B cell (primary cell): ENCODE measurements around the gene SWI5. TPM values are rescaled to one million over a fixed set of nuclear protein-coding genes. Genes with fewer than 3 reads are reported as not detected.

Experiments
- ATAC-seq: fragments of 200-7000 bp; cut with Tn5 transposase; one replicate; pipeline ENCODE4 v1.10.0; 2021; ENCODE audit warnings: low read depth, mild to moderate bottlenecking, moderate number of reproducible peaks, moderate library complexity
- CTCF ChIA-PET: fragments of 350-600 bp; sonication (Branson Sonifier 250); formaldehyde crosslinking; loops from one replicate; lab custom pipeline; 2021; ENCODE audit warnings: antibody characterized with exemption, inconsistent platforms; lab: Charles Lee
- POLR2A ChIA-PET: fragments of 350-600 bp; sonication (Branson Sonifier 250); formaldehyde crosslinking; loops from one replicate; lab custom pipeline; 2021; ENCODE audit warnings: antibody characterized with exemption; lab: Charles Lee
- DNase-seq: peaks from one replicate; pipeline ENCODE4 v3.0.0; 2013
- H2AFZ ChIP-seq: 2 replicates; pipeline ENCODE4 v1.6.1; 2012; ENCODE audit warnings: mild to moderate bottlenecking, low read depth, low read length; ENCODE audit not compliant: insufficient read depth, poor library complexity, severe bottlenecking
- H3K27ac ChIP-seq, 2 donors: 1 replicate in 1 of 2; 2 replicates in 1 of 2; pipeline ENCODE4 v1.5.1; 2012 to 2013; ENCODE audit warnings: low read length in 2 of 2, mild to moderate bottlenecking in 2 of 2, moderate library complexity in 1 of 2
- H3K27me3 ChIP-seq, 4 experiments: fragments of 200-600 bp in 1 of 4; sonication (generic) in 1 of 4; replicated peaks in 1 of 4; 1 replicate in 2 of 4; 2 replicates in 2 of 4; pipeline versions ENCODE4 v1.6.1 to v1.7.0; 2013 to 2016; ENCODE audit warnings: low read length in 3 of 4, mild to moderate bottlenecking in 2 of 4, mixed read lengths in 1 of 4, moderate library complexity in 1 of 4; ENCODE audit not compliant: insufficient read depth in 4 of 4, control insufficient read depth in 3 of 4; ENCODE audit errors: control extremely low read depth in 1 of 4
- H3K36me3 ChIP-seq, 2 experiments: replicated peaks in 1 of 2; 1 replicate in 1 of 2; 2 replicates in 1 of 2; pipeline versions ENCODE4 v1.6.1 to v1.7.1; 2013; ENCODE audit warnings: low read length in 1 of 2; ENCODE audit not compliant: insufficient read depth in 2 of 2, control insufficient read depth in 1 of 2; ENCODE audit errors: control extremely low read depth in 1 of 2, extremely low read depth in 1 of 2
- H3K4me1 ChIP-seq, 2 donors: fragments of 200-600 bp in 1 of 2; sonication (generic) in 1 of 2; 1 replicate in 1 of 2; 2 replicates in 1 of 2; pipeline versions ENCODE4 v1.5.1 to v1.6.1; 2013 to 2017; ENCODE audit warnings: low read length in 2 of 2; ENCODE audit not compliant: control insufficient read depth in 2 of 2, insufficient read depth in 2 of 2
- H3K4me2 ChIP-seq: replicated peaks from 2 replicates; pipeline ENCODE3; 2012; ENCODE audit warnings: mild to moderate bottlenecking, low read depth, low read length; ENCODE audit not compliant: poor library complexity, severe bottlenecking
- H3K4me3 ChIP-seq, 5 experiments: fragments of 200-600 bp in 1 of 5; sonication (generic) in 1 of 5; 1 replicate in 3 of 5; 2 replicates in 2 of 5; pipeline versions ENCODE4 v1.5.1 to v1.7.0; 2011 to 2016; ENCODE audit warnings: low read length in 4 of 5, mild to moderate bottlenecking in 4 of 5, low read depth in 2 of 5, control low read depth in 1 of 5, moderate library complexity in 1 of 5; ENCODE audit not compliant: insufficient read depth in 1 of 5; ENCODE audit errors: control extremely low read depth in 1 of 5, extremely low read depth in 1 of 5
- H3K79me2 ChIP-seq: fragments of 200-600 bp; sonication (generic); one replicate; pipeline ENCODE4 v1.6.0; 2016; ENCODE audit warnings: low read length; ENCODE audit not compliant: control insufficient read depth, insufficient read depth
- H3K9ac ChIP-seq: fragments of 200-600 bp; sonication (generic); 2 replicates; pipeline ENCODE4 v1.6.1; 2017; ENCODE audit warnings: mild to moderate bottlenecking, low read length, moderate library complexity
- H3K9me3 ChIP-seq, 3 donors: one replicate each; pipeline versions ENCODE4 v1.6.1 to v1.7.1; 2013; ENCODE audit warnings: low read length in 2 of 3; ENCODE audit not compliant: control insufficient read depth in 2 of 3, insufficient read depth in 1 of 3; ENCODE audit errors: control extremely low read depth in 1 of 3
- H4K20me1 ChIP-seq: 2 replicates; pipeline ENCODE4 v1.6.0; 2012; ENCODE audit warnings: mild to moderate bottlenecking, low read length; ENCODE audit not compliant: insufficient read depth, control insufficient read depth, poor library complexity, severe bottlenecking
- H3K27ac Mint-ChIP-seq: one replicate; pipeline ENCODE4 v1.8.0; 2021; ENCODE audit warnings: mixed read lengths
- H3K27me3 Mint-ChIP-seq: one replicate; pipeline ENCODE4 v1.8.0; 2021; ENCODE audit warnings: mixed read lengths
- H3K4me1 Mint-ChIP-seq: one replicate; pipeline ENCODE4 v1.8.0; 2021; ENCODE audit warnings: mixed read lengths
- H3K4me3 Mint-ChIP-seq: one replicate; pipeline ENCODE4 v1.8.0; 2021; ENCODE audit warnings: mixed read lengths
- H3K9me3 Mint-ChIP-seq: one replicate; pipeline ENCODE4 v1.8.0; 2022; ENCODE audit warnings: mixed read lengths; ENCODE audit not compliant: insufficient read depth
- EZH2 ChIP-seq: IDR thresholded peaks from 2 replicates; pipeline ENCODE4 v1.6.1; 2012; ENCODE audit warnings: borderline replicate concordance, low read depth, mild to moderate bottlenecking, moderate library complexity, low read length; ENCODE audit not compliant: insufficient read depth, poor library complexity, severe bottlenecking
- whole genome bisulfite sequencing: methylation state at CpG from one replicate; pipeline ENCODE4 v1.1.5; 2013; ENCODE audit warnings: missing lambda C conversion rate; ENCODE audit not compliant: insufficient coverage; 5-methylcytosine and 5-hydroxymethylcytosine counted together
- intact Hi-C: fragments of 100-400 bp; cut with micrococcal nuclease; formaldehyde crosslinking; loops from one replicate; pipeline ENCODE4 v1.10.0; 2022
- polyA plus RNA-seq: library from polyadenylated mRNA; depleted of rRNA; stranded (reverse); fragments of >200 nt; gene quantifications from 2 replicates; pipeline ENCODE4 v1.2.3, GENCODE V29; 2012
- total RNA-seq, 2 donors: library from RNA; stranded (reverse); fragments of 120-200 nt in 1 of 2; gene quantifications; 1 replicate in 1 of 2; 2 replicates in 1 of 2; pipeline versions ENCODE4 v1.2.3 to v1.2.4, GENCODE V29; 2013 to 2022
- TF ChIP-seq, protein P1 (sequence below): fragments of 200-600 bp; IDR thresholded peaks from one replicate; pipeline ENCODE4 v1.8.0; 2022; ENCODE audit warnings: antibody characterized with exemption, mild to moderate bottlenecking

Gene SWI5
- total and polyA plus RNA-seq, 2 donors (not counting 1 experiment from before 2014, with no cell fraction given): 8.6 to 23.3 TPM

DNA sequence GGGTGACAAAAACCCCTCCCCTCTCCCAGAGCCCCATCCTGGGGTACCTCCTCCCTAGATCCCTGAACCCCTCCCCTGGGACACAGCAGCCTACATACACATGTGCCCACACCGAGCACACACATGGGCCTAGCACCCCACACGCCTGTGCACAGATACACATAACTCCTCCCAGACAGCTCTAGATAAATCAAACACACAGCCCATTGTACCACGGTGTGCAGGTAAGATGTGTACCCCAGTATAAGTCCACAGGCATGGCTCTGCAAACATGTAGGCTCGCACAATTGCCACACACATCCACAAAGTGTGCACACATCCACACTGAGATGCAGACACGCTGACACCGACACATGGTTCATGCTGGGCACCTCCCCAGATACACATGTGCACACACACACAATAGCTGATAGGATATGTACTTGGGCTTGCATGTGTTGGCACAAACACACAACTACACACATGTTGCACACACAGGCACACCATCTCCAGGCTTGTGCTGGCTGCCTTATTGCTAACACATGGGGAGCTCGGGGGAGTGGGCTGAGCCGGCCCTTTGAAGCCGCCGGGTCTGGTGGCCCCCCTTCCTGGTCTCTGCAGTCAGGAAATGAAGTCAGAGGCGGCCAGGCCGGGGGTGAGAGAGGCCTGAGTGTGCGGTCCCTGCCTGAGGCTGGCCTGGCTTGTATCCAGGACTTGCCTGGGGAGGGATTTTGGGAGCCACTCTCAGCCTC is 30.5 kb upstream of the SWI5 start:
- H3K4me3 ChIP-seq: no peak overlapping the region
- H3K79me2 ChIP-seq: no peaks in the 10 kb centered on the region
- H2AFZ ChIP-seq: no peak overlapping the region
- Mint-ChIP-seq H3K27ac (peak overlapping the region; percentile 3), H3K4me1 (peaks cover 20% of the 10 kb centered on the region), H3K4me3 (peak overlapping the region; percentile 40), H3K9me3 (no peaks in the 10 kb centered on the region), H3K27me3 (peaks cover 25% of the 10 kb centered on the region)
- POLR2A ChIA-PET: interaction anchor here (0.7 to 1.0 kb wide), 2 partner anchors 15 to 823 kb away, joined by 3 to 6 read pairs; no protein-coding TSS in a partner anchor
- H3K36me3 ChIP-seq: no peaks in the 10 kb centered on the region
- peaks cover 0 to 32% (median 7%) of the 10 kb centered on the region in 4 experiments for H3K27me3 ChIP-seq
- 49% methylated on average over 10 of the region's 13 CpGs for WGBS
- CTCF ChIA-PET: no interaction called here
- intact Hi-C loops: no loop called here
- H3K9me3 ChIP-seq: peaks cover 0 to 3% (median 0%) of the 10 kb centered on the region in 3 donors
- ATAC-seq (no peak), DNase-seq (no peak)
- no peak overlapping the region for H3K9ac ChIP-seq
- TF ChIP-seq, protein P1, sequence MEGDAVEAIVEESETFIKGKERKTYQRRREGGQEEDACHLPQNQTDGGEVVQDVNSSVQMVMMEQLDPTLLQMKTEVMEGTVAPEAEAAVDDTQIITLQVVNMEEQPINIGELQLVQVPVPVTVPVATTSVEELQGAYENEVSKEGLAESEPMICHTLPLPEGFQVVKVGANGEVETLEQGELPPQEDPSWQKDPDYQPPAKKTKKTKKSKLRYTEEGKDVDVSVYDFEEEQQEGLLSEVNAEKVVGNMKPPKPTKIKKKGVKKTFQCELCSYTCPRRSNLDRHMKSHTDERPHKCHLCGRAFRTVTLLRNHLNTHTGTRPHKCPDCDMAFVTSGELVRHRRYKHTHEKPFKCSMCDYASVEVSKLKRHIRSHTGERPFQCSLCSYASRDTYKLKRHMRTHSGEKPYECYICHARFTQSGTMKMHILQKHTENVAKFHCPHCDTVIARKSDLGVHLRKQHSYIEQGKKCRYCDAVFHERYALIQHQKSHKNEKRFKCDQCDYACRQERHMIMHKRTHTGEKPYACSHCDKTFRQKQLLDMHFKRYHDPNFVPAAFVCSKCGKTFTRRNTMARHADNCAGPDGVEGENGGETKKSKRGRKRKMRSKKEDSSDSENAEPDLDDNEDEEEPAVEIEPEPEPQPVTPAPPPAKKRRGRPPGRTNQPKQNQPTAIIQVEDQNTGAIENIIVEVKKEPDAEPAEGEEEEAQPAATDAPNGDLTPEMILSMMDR: no peak
- TF ChIP-seq EZH2: no peak
- H4K20me1 ChIP-seq: no peaks in the 10 kb centered on the region
- H3K4me2 ChIP-seq: no peak overlapping the region
- H3K4me1 ChIP-seq: peaks cover 5 to 16% of the 10 kb centered on the region in 2 donors
- H3K27ac ChIP-seq: no peak overlapping the region

DNA sequence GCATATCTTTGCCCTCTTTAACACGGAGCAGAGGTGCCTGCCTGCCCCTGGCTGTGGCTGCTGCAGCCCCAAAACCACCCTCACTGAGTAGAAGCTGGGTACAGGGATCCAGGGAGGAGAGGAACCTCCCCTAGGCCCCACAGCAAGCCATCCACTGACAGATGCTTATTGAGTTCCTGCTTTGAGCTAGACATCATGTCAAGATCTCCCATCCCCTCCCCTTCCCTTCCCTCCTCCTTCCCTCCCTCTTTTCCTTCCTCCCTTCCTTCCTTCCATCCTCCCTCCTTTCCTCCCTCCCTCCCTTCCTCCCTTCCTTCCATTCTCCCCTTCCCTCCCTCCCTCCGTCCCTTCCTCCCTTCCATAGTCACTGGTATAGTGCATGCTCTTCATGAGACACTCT is 29.6 kb upstream of the SWI5 start:
- no peak for DNase-seq
- POLR2A ChIA-PET: no interaction called here

More for the DNA sequence above, 29.6 kb upstream of the SWI5 start:
- H3K4me3 Mint-ChIP-seq: no peak overlapping the region
- H3K27me3 Mint-ChIP-seq: peaks cover 21% of the 10 kb centered on the region
- WGBS: 86% methylated on average over 1 of the region's 2 CpGs
- no peak for TF ChIP-seq EZH2
- Histone ChIP-seq H3K4me1 (peaks cover 13 to 24% of the 10 kb centered on the region in 2 donors), H3K27ac (no peak overlapping the region), H3K27me3 (peaks cover 0 to 27% (median 7%) of the 10 kb centered on the region in 4 experiments), H3K9ac (no peak overlapping the region), H3K4me2 (no peak overlapping the region), H3K9me3 (peaks cover 0 to 3% (median 0%) of the 10 kb centered on the region in 3 donors), H3K79me2 (no peaks in the 10 kb centered on the region), H3K36me3 (no peaks in the 10 kb centered on the region), H2AFZ (no peak overlapping the region), H3K4me3 (no peak overlapping the region), H4K20me1 (no peaks in the 10 kb centered on the region)
- ATAC-seq: no peak
- CTCF ChIA-PET: no interaction called here
- H3K4me1 Mint-ChIP-seq: peaks cover 24% of the 10 kb centered on the region
- H3K9me3 Mint-ChIP-seq: no peaks in the 10 kb centered on the region
- H3K27ac Mint-ChIP-seq: no peak overlapping the region
- intact Hi-C loops: no loop called here
